Heart right ventricle (tissue), 16 donors: Measurements from ENCODE around the gene PLD1. TPM values are rescaled to one million over a fixed set of nuclear protein-coding genes. Genes with fewer than 3 reads are reported as not detected.

Experiments
- ATAC-seq, 8 donors: fragments of 200-7000 bp; cut with Tn5 transposase; one replicate each; pipeline ENCODE4 v1.9.1; 2020; ENCODE audit warnings: mild to moderate bottlenecking in 8 of 8, moderate library complexity in 8 of 8, moderate number of reproducible peaks in 1 of 8
- DNase-seq, 2 donors: peaks; one replicate each; pipeline ENCODE4 v3.0.0-alpha.2; 2020
- H3K27ac ChIP-seq, 10 donors: fragments of 200-600 bp; sonication (generic) in 2 of 10; one replicate each; pipeline versions ENCODE4 v1.5.0 to v1.8.0; 2020 to 2022; ENCODE audit warnings: mild to moderate bottlenecking in 3 of 10
- H3K27me3 ChIP-seq, 7 donors: fragments of 200-600 bp; one replicate each; pipeline ENCODE4 v1.8.0; 2021 to 2022; ENCODE audit warnings: mild to moderate bottlenecking in 2 of 7
- H3K36me3 ChIP-seq, 9 donors: fragments of 200-600 bp; sonication (generic) in 1 of 9; one replicate each; pipeline versions ENCODE4 v1.5.0 to v1.8.0; 2020 to 2022; ENCODE audit warnings: mild to moderate bottlenecking in 2 of 9
- H3K4me1 ChIP-seq, 9 donors: fragments of 200-600 bp; sonication (generic) in 1 of 9; one replicate each; pipeline versions ENCODE4 v1.5.0 to v1.8.0; 2020 to 2022; ENCODE audit warnings: mild to moderate bottlenecking in 4 of 9
- H3K4me3 ChIP-seq, 10 donors: fragments of 200-600 bp; sonication (generic) in 2 of 10; one replicate each; pipeline versions ENCODE4 v1.5.0 to v1.8.0; 2020 to 2022; ENCODE audit warnings: mild to moderate bottlenecking in 7 of 10, moderate library complexity in 2 of 10
- H3K9me3 ChIP-seq, 11 donors: fragments of 200-600 bp in 10 of 11; sonication (generic) in 2 of 11; one replicate each; pipeline versions ENCODE4 v1.5.0 to v1.8.0; 2013 to 2022; ENCODE audit warnings: mild to moderate bottlenecking in 2 of 11, control low read depth in 1 of 11, moderate library complexity in 1 of 11
- WGBS, 2 donors: extraction: QIAGEN DNeasy Blood & Tissue Kit; methylation state at CpG; one replicate each; pipeline ENCODE4 v1.1.7; 2013; ENCODE audit warnings: inconsistent platforms in 1 of 2; 5-methylcytosine and 5-hydroxymethylcytosine counted together
- intact Hi-C, 10 donors: fragments of 100-400 bp; cut with DNase I; formaldehyde crosslinking; loops; one replicate each; pipeline versions ENCODE4 v1.11.1 to v1.14.2; 2022
- polyA plus RNA-seq, 2 donors: library from polyadenylated mRNA; stranded (reverse); fragments of 200-250 nt; gene quantifications; one replicate each; pipeline ENCODE4 v1.2.3, GENCODE V29; 2013
- total RNA-seq, 10 donors: library from RNA; stranded (reverse); fragmentation: NEBNext Ultra II Directional in 3 of 10; extraction: Animal tissue kit (Norgen Biotek cat#: 25700) in 3 of 10; gene quantifications; one replicate each; pipeline versions ENCODE4 v1.2.1 to v1.2.4, GENCODE V29; 2021 to 2023
- TF ChIP-seq, protein P1 (sequence below), 9 donors: fragments of 200-600 bp; sonication (generic) in 2 of 9; IDR thresholded peaks; one replicate each; pipeline versions ENCODE4 v1.5.0 to v1.8.0; 2021 to 2022; ENCODE audit warnings: antibody characterized with exemption in 9 of 9, mild to moderate bottlenecking in 5 of 9, moderate library complexity in 1 of 9
- donor health status: Arrhythmogenic right ventricular cardiomyopathy.
- donor health status: ischemic (EF 13 %, LVEDD 7.1; RV severe dilation, severe dysfunction).
- donor health status: healthy with polysubstance abuse.
- donor health status: DM: no; HTN: yes; CAD: no.
- donor health status: DM: no; HTN: no; CAD: no.
- donor health status: ischemic (EF 25% LVEDD 6.9; RV normal size, moderate dysfunction).
- donor health status: ischemic (EF 25% LVEDD 5.7; RV mildly dilated, moderate dysfunction).
- donor health status: healthy.
- donor health status: DM: yes; HTN: yes; CAD: no.
- donor health status: Ischemic cardiomyopathy.
- donor health status: ischemic (EF 35%, LVEDD 5.7; RV mildly dilated, moderate dysfunction).
- donor health status: nonischemic (EF 11% LVEDD 7.7; RV severe dilation, severe dysfunction).
- donor health status: DM: yes; HTN: yes; CAD: no.
- donor health status: PGD.
- donor health status: ischemic (EF 29% LVEDD 5.4; RV normal size, mild dysfunction).
- donor health status: nonischemic (EF 23%, LVEDD 6.1; RV moderate dilation, normal function).

Gene PLD1
- total and polyA plus RNA-seq, 12 donors: 10.5 to 83.3 (median 62.9) TPM

DNA sequence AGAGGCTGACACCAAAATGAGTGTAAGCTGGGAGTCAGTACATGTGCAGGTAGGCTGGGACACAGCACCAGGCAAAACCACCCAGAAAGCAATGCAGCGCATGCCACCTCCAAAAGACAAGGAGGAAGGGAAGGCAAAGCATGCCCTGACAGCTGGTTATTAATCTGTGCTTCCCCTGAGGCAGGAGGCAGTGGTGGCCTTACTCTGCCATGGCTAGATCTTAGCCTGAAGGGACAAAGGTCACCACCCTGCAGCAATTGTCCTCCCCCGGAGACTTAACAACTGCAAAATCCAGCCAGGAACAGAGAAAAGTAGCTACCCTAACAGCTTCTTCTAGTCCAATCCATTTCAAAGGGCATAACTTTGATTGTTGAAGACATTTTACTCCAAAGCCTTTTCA lies 73.7 kb downstream of the PLD1 start:
- Histone ChIP-seq H3K36me3 (peaks cover 0 to 56% (median 13%) of the 10 kb centered on the region in 9 donors), H3K4me3 (no peak overlapping the region), H3K27me3 (no peaks in the 10 kb centered on the region), H3K4me1 (peaks cover 0 to 40% (median 10%) of the 10 kb centered on the region in 9 donors), H3K27ac (no peak overlapping the region), H3K9me3 (no peaks in the 10 kb centered on the region)
- no peak for ATAC-seq
- no peak for DNase-seq
- intact Hi-C loops: no loop called here
- TF ChIP-seq, protein P1, sequence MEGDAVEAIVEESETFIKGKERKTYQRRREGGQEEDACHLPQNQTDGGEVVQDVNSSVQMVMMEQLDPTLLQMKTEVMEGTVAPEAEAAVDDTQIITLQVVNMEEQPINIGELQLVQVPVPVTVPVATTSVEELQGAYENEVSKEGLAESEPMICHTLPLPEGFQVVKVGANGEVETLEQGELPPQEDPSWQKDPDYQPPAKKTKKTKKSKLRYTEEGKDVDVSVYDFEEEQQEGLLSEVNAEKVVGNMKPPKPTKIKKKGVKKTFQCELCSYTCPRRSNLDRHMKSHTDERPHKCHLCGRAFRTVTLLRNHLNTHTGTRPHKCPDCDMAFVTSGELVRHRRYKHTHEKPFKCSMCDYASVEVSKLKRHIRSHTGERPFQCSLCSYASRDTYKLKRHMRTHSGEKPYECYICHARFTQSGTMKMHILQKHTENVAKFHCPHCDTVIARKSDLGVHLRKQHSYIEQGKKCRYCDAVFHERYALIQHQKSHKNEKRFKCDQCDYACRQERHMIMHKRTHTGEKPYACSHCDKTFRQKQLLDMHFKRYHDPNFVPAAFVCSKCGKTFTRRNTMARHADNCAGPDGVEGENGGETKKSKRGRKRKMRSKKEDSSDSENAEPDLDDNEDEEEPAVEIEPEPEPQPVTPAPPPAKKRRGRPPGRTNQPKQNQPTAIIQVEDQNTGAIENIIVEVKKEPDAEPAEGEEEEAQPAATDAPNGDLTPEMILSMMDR (IDR thresholded peaks at IDR 0.05): no peak
- WGBS, 2 donors: 90 to 96% methylated on average over 2 of the region's 2 CpGs

GRCh38 chr3:171733561-171733960 lies 76.7 kb downstream of the PLD1 start:
- Histone ChIP-seq H3K9me3 (no peaks in the 10 kb centered on the region), H3K36me3 (peaks cover 0 to 72% (median 18%) of the 10 kb centered on the region in 9 donors), H3K27me3 (no peaks in the 10 kb centered on the region), H3K4me1 (peaks cover 0 to 10% (median 0%) of the 10 kb centered on the region in 9 donors), H3K27ac (no peak overlapping the region), H3K4me3 (no peak overlapping the region)
- intact Hi-C loops: no loop called here
- ATAC-seq (no peak), DNase-seq (no peak)
- TF ChIP-seq, protein P1 (IDR thresholded peaks at IDR 0.05): no peak

GRCh38 chr3:171732756-171733155 lies 77.5 kb downstream of the PLD1 start:
- 62 to 97% methylated on average over 3 of the region's 3 CpGs for WGBS, 2 donors
- ATAC-seq (no peak), DNase-seq (no peak)
- Histone ChIP-seq H3K27me3 (no peaks in the 10 kb centered on the region), H3K27ac (no peak overlapping the region), H3K9me3 (no peaks in the 10 kb centered on the region), H3K36me3 (peaks cover 0 to 80% (median 18%) of the 10 kb centered on the region in 9 donors), H3K4me1 (peaks cover 0 to 2% (median 0%) of the 10 kb centered on the region in 9 donors), H3K4me3 (no peak overlapping the region)
- TF ChIP-seq, protein P1 (IDR thresholded peaks at IDR 0.05): no peak
- intact Hi-C loops: no loop called here

- 76 to 85% methylated on average over 3 to 4 of the region's 4 CpGs for WGBS, 2 donors
Measured at GRCh38 chr3:171731691-171732090, 78.6 kb downstream of the PLD1 start.

More at GRCh38 chr3:171731691-171732090, 78.6 kb downstream of the PLD1 start:
- no peaks in the 10 kb centered on the region for H3K4me1 ChIP-seq
- intact Hi-C loops: no loop called here
- no peaks in the 10 kb centered on the region for H3K27me3 ChIP-seq
- H3K36me3 ChIP-seq: peaks cover 0 to 88% (median 18%) of the 10 kb centered on the region in 9 donors
- no peak overlapping the region for H3K27ac ChIP-seq
- DNase-seq: no peak
- no peaks in the 10 kb centered on the region for H3K9me3 ChIP-seq
- ATAC-seq: no peak
- TF ChIP-seq, protein P1 (IDR thresholded peaks at IDR 0.05): no peak
- no peak overlapping the region for H3K4me3 ChIP-seq
